ENCODE measurements around the gene ESRRA.

Gene ESRRA

DNA sequence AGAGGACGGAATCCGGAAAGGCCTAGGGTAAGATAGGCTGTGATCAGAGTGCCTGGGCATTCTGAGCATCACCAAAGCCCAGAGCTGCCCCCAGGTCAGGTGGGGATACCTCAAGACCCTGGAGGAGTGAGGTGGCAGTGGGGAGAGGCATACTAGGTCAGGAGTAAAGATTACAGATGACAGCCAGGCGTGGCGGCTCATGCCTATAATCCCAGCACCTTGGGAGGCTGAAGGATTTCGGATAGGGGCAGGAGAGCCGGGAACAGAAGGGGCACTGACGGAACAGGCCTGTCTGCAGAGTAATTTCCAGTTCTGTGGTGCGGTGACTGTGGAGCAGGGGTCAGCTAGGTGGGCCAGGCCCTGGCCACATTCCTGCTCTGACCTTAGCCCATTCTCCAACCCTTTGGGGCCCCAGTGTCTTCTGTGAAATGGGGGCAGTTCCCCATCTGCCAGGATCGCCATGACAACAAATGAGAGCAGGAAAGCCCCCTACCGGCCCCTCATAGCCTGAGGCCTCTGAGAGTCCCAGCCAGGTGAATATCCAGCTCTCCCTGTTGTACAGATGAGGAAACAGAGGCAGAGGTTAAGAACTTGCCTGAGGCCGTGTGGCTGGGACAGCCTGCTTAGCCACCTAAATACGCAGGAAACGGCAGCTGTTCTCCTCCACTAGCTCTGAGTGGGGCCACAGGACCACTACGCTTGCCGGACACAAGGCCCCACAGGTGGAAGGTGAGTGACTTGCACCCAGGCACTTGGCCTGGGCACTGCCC lies 30.1 kb upstream of the ESRRA start:
- no peak for DNase-seq

DNA sequence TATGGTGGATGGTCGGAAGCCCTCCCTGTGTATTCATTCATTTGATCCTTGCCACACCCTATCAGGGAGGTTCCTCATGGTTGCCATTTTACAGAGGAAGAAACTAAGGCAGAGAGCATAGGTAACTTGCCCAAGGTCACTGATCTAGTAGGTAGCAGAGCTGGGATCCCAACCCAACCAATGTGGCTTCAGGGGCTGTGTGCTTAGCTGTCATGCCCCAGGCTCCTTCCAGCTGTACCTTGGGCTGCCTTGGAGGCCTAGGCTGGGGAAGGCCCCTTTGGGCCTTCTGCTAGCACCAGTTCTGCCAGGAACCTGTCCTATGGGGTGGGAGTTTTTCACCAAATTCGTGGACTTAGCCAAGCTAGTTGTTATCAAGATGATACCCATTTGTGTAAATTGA lies 29.5 kb upstream of the ESRRA start:
- no peak for DNase-seq

DNA sequence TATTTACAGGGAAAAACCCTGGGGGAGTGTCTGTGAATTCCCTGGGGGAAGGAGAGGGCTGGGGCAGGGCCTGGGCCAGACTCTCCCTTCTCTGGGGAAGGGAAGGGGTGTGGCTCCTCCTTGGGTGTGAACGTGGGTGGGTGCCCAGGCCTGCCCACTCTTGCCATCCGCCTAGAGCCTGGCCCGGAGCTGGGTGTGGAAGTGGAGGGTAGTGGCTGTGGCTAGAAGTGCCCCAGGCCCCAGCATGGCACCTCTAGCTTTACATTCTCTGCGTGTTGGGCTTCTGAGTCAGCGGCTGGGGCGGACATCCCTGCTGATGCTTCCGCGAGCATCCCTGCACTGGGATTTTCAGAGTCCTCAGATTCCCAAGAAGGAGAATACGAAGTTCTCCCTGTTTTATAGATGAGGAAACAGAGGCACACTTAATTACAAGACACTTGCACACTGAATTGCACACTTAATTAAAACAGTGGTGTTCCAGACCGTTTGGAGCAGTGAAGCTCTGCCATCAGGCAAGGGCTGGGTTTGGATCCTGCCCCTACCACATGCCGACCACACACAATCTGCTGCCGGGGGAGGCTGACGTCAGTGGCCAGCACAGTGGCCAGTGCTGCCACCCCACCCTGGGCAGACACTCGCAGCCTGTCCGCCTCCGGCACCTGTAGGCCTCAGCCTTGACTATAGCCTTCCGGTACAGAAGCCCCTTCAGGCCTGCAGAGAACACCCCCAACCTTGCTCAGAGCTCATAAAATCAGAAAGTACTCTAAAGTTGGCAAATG lies 28.5 kb upstream of the ESRRA start:
- DNase-seq = no peak

DNA sequence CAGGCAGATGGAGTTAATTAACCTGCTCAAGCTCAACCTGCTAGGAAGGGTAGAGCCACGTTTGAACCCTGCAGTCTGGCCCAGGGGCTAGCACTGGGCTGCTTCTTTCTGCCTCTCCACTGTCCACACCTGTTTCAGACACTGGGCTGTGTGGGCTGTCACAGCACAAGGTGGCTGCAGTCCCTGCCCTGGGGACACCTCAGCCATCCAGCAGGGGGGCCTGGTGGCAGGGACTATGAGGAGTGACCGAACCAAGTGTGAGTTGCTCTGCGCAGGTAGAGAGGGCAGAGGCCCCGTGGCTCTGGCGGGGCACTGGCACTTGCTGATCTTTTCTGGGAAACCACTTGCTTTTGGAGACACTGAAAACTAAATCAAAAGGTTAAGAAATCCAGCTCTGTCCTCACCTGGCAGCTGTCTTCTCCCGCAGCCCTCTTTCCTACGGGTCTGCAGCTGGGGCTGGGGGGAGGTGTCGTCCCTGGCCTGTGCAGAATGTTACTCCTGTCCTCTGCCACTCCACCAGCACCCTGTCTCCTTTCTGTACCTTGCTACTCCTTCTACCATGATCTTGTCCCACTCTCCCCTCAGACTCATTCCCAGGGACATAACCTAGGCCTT lies 26.6 kb upstream of the ESRRA start:
- no peak for DNase-seq

DNA sequence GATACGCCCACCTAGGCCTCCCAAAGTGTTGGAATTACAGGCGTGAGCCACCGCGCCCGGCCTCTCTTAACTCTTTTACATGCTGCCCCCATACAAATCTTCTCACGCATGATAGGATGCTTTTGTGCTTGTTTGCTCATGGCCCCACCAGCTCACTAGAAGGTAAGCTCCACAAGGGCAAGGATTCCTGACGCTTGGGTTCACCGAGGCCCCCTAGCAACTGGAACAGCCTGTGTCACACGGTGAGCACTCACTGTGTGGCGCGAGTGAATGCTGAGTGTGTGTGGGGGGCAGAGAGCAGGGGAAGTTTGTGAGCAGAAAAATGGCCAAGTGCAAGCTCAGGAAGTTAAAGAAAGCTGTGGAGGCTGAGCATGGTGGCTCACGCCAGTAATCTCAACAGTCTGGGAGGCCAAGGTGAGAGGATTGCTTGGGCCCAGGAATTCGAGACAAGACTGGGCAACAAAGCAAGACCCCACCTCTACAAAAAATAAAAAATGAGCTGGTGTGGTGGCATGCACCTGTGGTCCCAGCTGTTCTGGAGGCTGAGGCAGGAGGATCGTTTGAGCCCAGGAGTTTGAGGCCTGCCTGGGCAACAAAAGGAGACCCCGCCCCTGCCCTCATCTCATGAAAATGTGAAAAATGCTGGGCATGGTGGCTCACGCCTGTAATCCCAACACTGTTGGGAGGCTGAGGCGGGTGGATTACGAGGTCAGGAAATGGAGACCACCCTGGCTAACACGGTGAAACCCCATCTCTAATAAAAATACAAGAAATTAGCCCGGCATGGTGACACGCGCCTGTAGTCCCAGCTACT lies 23.2 kb upstream of the ESRRA start:
- DNase-seq = no peak

DNA sequence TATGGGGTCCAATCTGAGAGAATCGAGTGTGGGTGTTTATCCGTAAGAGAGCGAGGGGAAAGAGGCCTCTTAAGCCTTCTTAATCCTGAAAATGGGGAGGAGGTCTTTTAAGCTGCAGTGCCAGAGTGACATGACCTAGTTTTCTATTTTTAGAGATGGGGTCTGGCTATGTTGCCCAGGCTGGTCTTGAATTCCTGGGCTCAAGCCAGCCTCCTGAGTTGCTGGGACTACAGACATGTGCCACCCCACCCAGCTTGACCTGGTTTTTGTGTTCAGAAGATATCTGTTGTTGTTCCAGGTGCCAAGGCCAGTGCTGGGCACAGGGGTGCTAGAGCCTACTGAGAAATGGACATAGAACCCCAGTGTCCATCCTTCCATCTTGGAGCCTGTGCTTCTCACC lies 22.2 kb upstream of the ESRRA start:
- DNase-seq = no peak

DNA sequence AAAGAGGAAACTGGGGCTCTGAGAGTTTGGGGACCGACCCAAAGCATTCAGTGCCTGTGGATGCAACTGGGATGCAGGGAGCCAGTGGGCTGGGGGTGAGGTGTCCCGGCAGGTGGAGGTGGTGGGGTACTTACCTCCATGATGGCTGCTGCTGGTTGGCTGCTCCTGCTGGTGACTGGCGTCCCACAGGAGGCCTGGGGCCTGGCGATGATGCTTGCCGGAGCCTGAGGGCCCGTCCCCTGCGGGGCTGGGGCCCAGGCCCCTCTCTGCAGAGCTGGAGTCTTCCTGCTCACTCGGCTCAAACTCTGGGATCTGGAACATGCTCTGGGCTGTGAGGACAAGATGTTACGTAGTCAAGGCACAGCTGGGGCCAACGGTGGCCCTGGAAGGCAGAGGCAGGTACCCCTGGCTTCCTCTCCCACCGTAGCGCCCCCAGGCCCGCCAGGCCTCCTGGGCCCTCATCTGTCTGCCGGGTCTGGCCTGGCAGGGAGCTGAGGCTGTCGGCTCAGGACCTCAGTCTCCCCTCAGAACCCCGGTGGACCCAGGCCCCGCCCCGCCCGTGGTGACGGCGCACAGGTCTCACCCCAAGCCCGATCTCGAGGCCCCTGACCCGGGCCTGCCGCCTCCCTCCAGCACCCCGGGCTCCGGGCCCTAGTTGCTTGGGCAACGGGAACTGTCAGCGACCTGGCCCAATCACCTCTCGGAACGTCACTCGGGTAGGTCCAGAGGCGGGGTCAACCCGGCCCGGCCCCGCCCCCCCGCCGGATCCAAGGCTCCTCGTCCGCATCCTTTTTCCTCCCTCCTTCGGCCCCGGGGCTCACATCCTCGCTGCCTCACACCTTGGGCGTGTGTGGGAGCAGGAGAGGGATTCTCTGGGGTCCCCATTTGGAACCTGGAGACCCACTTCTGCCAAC lies 21.0 kb upstream of the ESRRA start, which contains the start of gene BAD:
Gene BAD, minus strand, starts transcription at position 618 of the 914 bp plus-strand sequence. Its CDS starts 297 bp downstream, at position 321.
- peak; percentile 92 for DNase-seq

DNA sequence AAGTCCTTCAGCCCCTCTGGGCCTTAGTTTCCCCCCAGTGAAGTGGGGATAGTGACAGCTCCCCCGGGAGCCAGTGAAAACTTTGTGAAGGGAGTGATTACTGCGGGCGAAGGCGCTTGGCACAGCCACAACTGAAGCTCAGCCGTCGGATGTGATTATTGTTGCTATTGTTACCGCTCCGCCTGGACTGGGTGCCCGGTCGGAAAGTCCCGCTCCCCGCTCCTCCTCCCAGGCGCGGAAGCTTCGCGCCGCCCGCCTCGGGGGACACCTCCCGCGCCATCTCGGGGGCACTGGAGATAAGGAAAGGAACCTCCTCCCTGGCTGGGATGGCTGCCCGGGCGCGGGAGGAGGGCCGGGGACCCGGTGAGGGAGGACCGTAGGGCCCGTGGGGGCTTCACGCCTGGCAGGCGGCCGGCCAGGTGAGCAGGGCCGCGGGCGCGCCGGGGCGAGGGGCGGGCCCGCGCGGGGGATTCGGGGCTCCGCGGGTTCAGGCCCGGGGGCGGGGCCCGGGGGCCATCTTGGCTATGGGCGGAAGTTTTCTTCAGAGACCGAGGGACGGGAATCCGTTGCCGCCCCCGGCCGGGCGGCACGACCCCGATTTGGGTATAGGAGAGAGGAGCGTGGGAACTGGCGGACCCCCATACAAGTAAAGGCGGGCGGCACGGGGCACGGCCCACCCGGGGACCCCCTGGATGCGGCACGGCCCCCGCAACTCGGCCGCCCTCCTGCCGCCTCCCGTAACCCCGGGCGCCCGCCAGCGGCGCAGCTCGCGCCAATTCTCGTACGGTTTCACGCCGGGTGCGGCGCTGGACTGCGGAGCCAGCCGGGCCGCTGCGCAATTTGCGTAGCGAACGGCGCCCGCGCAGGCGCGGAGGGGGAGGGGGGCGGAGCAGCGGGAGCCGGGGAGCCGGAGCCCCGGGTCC lies 20.1 kb upstream of the ESRRA start, which contains the start of gene GPR137:
Gene GPR137, plus strand, starts transcription at position 887 of the 923 bp plus-strand sequence. CDS start 677 bp downstream, outside the sequence.
- peak; percentile 90 for DNase-seq

DNA sequence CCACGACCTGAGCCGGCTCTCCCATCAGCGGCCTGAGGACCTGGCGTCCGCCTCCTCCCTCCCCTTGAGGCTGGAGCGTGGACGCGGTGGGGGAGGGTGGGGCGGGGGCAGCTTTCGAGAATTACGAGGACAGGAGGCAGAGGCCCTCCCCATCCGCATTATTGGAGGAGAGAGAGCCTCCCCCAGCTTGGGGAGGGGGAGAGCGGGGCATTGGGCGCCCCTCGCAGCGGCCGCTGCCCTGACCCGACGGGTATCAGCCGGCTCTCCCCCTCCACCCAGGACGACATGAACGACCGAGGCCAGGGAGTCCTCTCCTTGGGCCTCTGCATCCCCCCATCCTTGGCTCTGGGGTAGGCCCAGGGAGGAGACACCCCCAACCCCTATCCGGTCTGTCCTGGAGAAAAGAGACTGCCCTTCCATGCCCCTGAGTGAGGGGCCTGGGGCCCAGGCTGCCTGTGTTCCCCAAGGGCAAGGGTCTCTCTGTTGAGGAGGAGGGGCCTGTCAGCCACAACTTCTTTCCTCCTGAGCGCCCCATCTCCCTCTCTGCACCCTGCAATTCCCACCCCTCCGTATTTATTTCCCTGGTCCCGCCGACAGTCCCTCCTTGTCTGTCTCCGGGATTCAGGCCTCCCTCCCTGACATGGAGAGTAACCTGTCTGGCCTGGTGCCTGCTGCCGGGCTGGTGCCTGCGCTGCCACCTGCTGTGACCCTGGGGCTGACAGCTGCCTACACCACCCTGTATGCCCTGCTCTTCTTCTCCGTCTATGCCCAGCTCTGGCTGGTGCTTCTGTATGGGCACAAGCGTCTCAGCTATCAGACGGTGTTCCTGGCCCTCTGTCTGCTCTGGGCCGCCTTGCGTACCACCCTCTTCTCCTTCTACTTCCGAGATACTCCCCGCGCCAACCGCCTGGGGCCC lies 19.2 kb upstream of the ESRRA start:
- DNase-seq = no peak

DNA sequence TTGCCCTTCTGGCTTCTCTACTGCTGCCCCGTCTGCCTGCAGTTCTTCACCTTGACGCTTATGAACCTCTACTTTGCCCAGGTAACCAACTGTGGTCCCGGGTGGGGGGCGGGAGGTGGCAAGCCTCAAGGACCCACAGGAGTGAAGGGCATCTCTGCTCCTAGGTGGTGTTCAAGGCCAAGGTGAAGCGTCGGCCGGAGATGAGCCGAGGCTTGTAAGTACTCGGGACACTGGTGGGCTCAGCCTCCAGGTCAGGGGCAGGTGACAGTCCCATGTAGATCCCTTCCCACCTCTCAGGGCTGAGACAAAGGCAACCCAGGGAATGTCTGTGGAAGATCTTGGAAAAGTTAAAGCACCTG lies 18.5 kb upstream of the ESRRA start:
- DNase-seq = no peak

DNA sequence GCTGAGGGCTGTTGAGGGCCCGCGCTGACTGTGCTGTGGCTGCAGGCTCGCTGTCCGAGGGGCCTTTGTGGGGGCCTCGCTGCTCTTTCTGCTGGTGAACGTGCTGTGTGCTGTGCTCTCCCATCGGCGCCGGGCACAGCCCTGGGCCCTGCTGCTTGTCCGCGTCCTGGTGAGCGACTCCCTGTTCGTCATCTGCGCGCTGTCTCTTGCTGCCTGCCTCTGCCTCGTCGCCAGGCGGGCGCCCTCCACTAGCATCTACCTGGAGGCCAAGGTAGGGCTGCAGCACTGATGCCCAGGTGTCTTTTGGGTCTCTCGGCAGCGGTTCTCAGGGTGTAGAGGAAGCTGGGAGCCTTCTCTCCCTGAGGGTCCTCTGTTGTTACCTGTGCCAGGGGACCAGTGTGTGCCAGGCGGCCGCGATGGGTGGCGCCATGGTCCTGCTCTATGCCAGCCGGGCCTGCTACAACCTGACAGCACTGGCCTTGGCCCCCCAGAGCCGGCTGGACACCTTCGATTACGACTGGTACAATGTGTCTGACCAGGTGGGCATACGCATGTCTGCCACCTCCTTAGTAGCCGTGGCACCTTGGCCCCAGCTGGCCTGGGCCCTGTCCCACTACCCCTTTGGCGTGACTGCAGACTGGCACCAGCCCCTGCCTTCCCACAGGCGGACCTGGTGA lies 17.5 kb upstream of the ESRRA start:
- DNase-seq = no peak

DNA sequence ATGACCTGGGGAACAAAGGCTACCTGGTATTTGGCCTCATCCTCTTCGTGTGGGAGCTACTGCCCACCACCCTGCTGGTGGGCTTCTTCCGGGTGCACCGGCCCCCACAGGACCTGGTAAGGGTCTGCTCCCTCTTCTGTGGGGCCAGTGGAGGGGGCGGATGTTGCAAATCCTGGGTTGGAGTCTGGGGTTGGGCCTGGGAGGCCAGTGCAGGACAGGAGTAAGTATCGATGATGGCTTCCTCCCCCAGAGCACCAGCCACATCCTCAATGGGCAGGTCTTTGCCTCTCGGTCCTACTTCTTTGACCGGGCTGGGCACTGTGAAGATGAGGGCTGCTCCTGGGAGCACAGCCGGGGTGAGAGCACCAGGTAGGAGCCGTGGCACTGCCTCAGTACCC lies 17.0 kb upstream of the ESRRA start:
- no peak for DNase-seq

DNA sequence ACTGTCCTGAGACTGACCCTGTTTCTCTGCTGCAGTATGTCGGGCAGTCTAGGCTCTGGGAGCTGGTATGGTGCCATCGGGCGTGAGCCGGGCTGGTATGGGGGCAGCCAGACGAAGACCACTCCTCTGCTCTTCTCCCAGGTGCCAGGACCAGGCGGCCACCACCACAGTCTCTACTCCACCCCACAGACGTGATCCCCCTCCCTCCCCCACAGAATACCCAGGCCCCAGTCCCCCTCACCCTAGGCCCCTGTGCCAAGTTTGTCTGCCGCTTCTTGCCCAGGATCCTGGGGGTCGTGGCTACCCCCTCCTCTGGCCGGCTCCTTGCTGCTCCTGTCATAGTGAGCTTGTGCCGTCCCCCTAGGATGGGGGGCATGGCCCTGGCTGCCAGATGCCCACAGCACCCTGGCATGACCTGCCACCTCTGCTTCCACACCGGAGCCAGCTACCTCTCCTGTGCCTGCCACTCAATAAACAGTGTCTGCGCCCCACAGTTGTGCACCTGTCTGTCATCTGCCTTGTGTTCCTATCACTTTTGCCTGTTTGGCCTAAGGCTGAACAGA lies 16.2 kb upstream of the ESRRA start:
- DNase-seq = no peak

DNA sequence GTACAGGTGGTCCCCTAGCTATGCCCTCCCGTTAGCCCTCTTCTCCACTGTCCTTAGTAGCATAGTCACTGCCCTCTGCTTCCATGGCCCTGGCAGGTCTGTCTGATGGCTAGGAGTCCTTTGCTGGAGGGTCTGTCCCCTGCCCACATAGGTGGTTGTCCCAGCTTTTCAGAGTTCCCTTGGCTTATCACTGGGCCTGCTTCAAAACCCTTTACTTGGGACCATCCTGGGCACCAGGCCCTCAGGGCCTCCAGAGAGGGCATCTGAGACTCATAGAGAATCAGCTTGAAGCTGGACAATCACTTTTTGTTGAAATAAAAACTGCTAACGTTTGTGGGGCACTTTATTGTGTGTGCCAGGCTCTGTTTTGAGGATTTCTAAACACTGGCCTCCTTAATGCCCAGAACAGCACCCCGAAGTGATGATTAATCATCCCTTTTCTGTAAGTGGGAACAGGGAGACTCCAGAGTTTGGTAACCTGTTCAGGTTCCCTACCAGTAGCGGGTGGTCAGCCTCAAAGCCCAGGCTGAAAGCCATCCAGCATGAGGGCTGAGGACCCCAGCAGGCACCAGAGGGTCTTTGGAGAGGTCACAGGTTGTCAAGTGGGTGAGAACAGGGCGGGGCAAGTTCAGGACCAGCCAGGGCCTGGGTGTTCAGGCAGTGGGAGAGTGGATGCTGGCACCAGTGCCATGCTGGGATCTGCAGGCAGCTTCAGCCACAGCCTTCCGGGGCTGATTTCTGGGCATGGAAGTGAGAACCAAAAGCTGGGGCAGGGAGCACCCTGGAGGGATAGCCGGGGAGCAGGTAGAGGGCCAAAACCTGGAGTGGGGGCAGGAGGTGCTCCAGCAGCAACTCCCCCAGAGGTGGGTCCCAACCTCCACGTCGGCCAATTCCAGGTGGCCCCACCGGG lies 14.7 kb upstream of the ESRRA start:
- no peak for DNase-seq

DNA sequence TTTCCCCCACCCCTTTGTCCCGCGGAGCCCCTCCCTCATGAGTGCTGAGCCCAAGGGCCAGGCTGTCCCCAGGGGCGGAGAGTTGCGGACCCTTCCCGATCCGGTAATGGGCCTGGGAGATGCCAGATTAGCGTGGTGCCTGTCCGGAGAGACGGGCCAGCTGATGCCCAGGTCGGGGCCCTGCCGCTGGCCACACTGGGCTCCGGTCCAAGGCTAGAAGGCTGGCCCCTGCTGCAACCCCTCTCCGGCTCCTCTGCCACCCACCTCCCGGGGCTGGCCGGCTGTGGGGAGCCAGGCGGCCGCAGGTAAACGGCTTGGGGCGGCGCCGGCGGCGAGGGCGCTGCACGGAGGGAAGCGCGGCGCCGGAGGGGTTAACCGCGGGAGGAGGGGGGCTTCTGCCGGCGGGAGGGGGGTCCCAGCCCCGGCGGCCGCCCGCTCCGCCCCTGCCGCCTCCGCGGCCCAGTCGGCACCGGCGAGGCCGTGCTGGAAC lies 14.0 kb upstream of the ESRRA start, which contains the start of gene KCNK4:
Gene KCNK4, plus strand, starts transcription at position 41 of the 490 bp plus-strand sequence. CDS start 1,717 bp downstream, outside the sequence.
- no peak for DNase-seq

DNA sequence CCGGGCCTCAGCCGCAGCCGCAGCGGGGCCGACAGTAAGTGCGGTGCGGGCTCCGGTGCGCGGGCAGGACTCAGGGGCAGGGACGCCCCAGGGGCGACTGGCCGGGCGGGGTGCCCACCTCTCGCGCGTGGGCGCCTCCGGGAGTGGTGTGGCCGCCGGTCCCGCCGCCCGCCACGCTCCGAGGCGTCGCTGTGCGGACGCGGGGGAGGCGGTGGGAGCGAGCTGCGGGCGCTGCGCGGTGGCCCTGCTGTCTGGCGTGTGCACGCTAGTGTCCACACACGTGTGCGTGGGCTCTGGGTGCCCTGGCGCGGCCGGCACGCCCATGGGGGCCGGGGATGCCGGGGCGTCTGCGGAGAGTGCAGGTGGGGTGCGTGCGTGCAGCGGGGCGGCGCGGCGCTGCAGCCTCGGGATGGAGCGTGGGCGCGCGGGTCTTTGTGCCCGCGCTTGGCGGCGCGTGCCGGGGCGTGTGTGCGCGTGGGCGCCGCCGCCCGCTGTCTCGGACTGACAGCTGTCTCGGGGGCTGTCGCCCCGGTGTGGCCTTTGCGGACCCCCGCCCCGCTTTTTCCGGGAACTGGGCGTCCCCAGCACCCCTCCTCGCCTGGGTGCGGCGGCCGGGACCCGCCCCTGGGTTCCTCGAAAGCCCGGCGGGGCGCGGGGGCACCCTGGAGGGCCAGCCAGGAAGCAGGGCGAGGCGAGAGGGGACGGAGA lies 13.4 kb upstream of the ESRRA start:
- DNase-seq = no peak

Data from T-helper 9 cell (primary cell).